ENCODE data around the gene PORCN. TPM values are rescaled to one million over a fixed set of nuclear protein-coding genes. Genes with fewer than 3 reads are reported as not detected.

Gene PORCN
- total RNA-seq, 4 donors from 2014 or later, result 8.4 to 16.9 (median 14.1) TPM

DNA sequence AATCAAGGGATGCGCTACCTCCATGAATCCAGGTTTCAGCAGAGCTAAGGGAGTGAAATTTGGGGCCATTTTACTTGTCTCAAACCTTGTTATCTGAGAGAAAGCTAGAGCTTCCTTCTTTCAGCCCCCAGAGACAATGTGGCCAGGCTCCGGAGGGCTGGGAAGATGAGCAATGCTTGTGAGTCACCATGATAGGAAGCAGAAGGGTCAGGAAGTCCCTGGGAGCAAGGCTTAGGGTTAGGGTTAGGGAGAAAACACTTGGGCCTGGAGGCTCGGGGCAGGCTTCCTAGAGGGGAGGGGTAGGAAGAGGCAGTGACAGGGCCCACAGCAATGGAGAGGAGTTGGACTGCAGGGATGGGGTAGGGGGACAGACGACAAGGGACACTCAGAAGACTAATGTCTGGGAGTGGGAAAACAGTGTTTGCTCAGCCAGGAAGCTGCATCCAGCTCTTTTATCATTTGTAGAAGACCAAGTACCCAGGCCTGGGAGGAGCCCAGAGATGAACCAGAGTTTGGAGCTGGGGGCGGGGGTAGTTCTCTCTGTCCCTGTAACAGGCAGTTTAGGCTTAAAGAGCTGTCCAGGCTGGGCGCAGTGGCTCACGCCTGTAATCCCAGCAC lies 16.4 kb upstream of the PORCN start:
- no peak for TF ChIP-seq CTCF (IDR thresholded peaks at IDR 0.05)
- DNase-seq (ENCODE audit: low spot score), result no peak
- no peak for ATAC-seq (ENCODE audit: low FRiP score)

GRCh38 chrX:48493890-48494364 lies 14.9 kb upstream of the PORCN start:
- DNase-seq (ENCODE audit: low spot score) (no peak), ATAC-seq (ENCODE audit: low FRiP score) (no peak)
- no peak for TF ChIP-seq CTCF (IDR thresholded peaks at IDR 0.05)

DNA sequence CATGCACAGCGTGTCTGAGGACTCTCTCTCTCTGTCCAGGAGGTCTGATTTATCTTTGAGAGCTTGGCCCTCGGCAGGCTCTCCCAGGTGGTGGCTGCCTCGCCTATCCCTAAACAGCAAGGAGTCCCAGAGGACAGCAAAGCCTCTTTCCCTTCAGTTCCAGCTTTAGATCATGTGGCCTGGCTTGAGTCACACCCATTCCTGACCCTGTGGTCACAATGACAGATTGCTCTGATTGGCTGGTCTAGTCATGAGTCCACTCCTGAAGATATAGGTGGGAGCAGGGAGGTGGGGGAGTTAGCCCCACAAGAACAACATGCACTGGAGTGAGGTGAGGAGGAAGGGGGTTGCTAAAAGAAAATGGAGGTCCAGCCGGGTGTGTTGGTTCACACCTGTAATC lies 12.1 kb upstream of the PORCN start:
- DNase-seq (ENCODE audit: low spot score), result no peak
- ATAC-seq (ENCODE audit: low FRiP score), result no peak
- TF ChIP-seq CTCF (IDR thresholded peaks at IDR 0.05), result no peak

- TF ChIP-seq CTCF (IDR thresholded peaks at IDR 0.05), result no peak
- DNase-seq (ENCODE audit: low spot score) (no peak), ATAC-seq (ENCODE audit: low FRiP score) (no peak)
Measured at GRCh38 chrX:48497871-48498270, 10.9 kb upstream of the PORCN start.

- no peak for TF ChIP-seq CTCF (IDR thresholded peaks at IDR 0.05)
- DNase-seq (ENCODE audit: low spot score) (no peak), ATAC-seq (ENCODE audit: low FRiP score) (no peak)
Measured at GRCh38 chrX:48498374-48498809, 10.4 kb upstream of the PORCN start.

GRCh38 chrX:48504261-48504660 lies 4.5 kb upstream of the PORCN start:
- no peak for DNase-seq (ENCODE audit: low spot score)
- no peak for TF ChIP-seq CTCF (IDR thresholded peaks at IDR 0.05)
- ATAC-seq (ENCODE audit: low FRiP score), result no peak

DNA sequence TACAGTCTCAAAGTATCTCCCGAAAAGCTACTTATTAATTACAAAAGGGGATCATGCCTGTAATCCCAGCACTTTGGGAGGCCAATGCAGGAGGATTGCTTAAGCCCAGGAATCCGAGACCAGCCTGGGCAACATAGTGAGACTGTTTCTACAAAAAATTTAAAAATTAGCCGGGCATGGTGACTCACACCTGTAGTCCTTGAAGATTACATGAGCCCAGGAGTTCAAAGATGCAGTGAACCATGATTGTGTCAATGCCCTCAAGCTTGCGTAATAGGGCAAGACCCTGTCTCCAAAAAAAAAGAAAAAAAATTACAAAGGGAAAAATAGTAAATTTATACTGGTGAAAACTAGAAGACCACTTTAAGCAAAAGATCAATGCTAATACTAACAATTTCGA lies 3.3 kb upstream of the PORCN start:
- no peak for TF ChIP-seq CTCF (IDR thresholded peaks at IDR 0.05)
- ATAC-seq (ENCODE audit: low FRiP score) (no peak), DNase-seq (ENCODE audit: low spot score) (no peak)
